ENCODE measurements around the gene ADGRV1. TPM values are rescaled to one million over a fixed set of nuclear protein-coding genes. Genes with fewer than 3 reads are reported as not detected.

Gene ADGRV1
- polyA plus RNA-seq, 1 of the 3 experiments (the other 2 are of a cell fraction): 0.23 TPM

DNA sequence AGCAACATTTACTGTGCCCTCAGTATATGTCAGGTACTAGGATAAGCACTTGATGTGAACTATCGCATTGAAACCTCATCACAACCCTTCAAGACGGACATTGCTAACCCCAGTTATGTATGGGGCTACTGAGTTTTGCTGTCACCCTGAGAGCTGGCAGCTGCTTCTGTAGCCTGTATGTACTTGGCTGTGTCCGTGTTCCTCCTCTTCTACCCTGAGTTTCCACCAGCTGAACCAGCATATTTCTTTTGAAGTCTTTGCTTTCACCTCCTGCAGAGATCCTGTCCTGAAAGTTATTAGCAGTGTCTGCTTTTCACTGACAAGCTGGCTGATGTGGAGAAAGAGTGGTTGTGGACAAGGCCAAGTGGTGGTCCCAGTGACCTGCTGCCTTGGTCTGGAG, 63.3 kb downstream of the ADGRV1 start:
- Histone ChIP-seq H3K4me2 (no peak overlapping the region), H3K36me3 (replicated peaks in 1 of 2; ENCODE audit: control insufficient read depth in 1 of 2, insufficient read depth in 2 of 2, low read length in 1 of 2) (no peaks in the 10 kb centered on the region), H3K9me2 (no peaks in the 10 kb centered on the region), H4K20me1 (ENCODE audit: insufficient read depth) (no peaks in the 10 kb centered on the region), H3F3A (replicated peaks; ENCODE audit: insufficient read depth) (no peaks in the 10 kb centered on the region), H3K9ac (no peak overlapping the region), H3K79me2 (ENCODE audit: insufficient read depth) (no peaks in the 10 kb centered on the region), H2AFZ (ENCODE audit: low read depth) (no peak overlapping the region), H3K27ac (ENCODE audit: low read depth in 2 of 2, low read length in 1 of 2) (no peak overlapping the region), H3K4me1 (ENCODE audit: control insufficient read depth in 1 of 2, insufficient read depth in 2 of 2, low read depth in 1 of 2, low read length in 1 of 2) (no peaks in the 10 kb centered on the region), H3K4me3 (ENCODE audit: low read depth in 2 of 2, low read length in 1 of 2) (no peak overlapping the region), H3K27me3 (ENCODE audit: insufficient read depth) (no peaks in the 10 kb centered on the region), H3K9me3 (no peaks in the 10 kb centered on the region)
- ChIA-PET POLR2A (no interaction called here), CTCF (interaction anchor here (1.0 to 1.2 kb wide), 2 partner anchors 9 to 88 kb away, joined by 3 read pairs; no protein-coding TSS in a partner anchor)
- WGBS (ENCODE audit: low lambda C conversion rate): 69% methylated on average over 3 of the region's 3 CpGs
- no peak for TF ChIP-seq SMC3 (IDR thresholded peaks at IDR 0.05; ENCODE audit: low read depth, low read length)
- no peak for TF ChIP-seq TEAD4 (IDR thresholded peaks at IDR 0.05; ENCODE audit: borderline replicate concordance, insufficient read depth)
- no peak for TF ChIP-seq TCF12 (IDR thresholded peaks at IDR 0.05)
- TF ChIP-seq ELF1 (IDR thresholded peaks at IDR 0.05): no peak
- TF ChIP-seq YY1 (IDR thresholded peaks at IDR 0.05; ENCODE audit: low read depth): no peak
- TF ChIP-seq, protein P1, sequence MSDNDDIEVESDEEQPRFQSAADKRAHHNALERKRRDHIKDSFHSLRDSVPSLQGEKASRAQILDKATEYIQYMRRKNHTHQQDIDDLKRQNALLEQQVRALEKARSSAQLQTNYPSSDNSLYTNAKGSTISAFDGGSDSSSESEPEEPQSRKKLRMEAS (IDR thresholded peaks at IDR 0.05; ENCODE audit: low read depth): no peak
- TF ChIP-seq, protein P2, sequence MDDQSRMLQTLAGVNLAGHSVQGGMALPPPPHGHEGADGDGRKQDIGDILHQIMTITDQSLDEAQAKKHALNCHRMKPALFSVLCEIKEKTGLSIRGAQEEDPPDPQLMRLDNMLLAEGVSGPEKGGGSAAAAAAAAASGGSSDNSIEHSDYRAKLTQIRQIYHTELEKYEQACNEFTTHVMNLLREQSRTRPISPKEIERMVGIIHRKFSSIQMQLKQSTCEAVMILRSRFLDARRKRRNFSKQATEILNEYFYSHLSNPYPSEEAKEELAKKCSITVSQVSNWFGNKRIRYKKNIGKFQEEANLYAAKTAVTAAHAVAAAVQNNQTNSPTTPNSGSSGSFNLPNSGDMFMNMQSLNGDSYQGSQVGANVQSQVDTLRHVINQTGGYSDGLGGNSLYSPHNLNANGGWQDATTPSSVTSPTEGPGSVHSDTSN (IDR thresholded peaks at IDR 0.05): no peak
- TF ChIP-seq RCOR1 (IDR thresholded peaks at IDR 0.05; ENCODE audit: low read length): no peak
- no peak for TF ChIP-seq GATA2 (CRISPR knock-in tag; IDR thresholded peaks at IDR 0.05)
- no peak for TF ChIP-seq NRF1 (IDR thresholded peaks at IDR 0.05; ENCODE audit: low read depth, low read length)
- no peak for TF ChIP-seq RXRA (IDR thresholded peaks at IDR 0.05; ENCODE audit: borderline replicate concordance, low read depth)
- no peak for TF ChIP-seq POLR2AphosphoS5 (IDR thresholded peaks at IDR 0.05; ENCODE audit: low read depth, low read length)
- TF ChIP-seq JUND (IDR thresholded peaks at IDR 0.05): no peak
- no peak for TF ChIP-seq FOXM1 (IDR thresholded peaks at IDR 0.05; ENCODE audit: low read depth)
- no peak for TF ChIP-seq MEF2A (IDR thresholded peaks at IDR 0.05; ENCODE audit: borderline replicate concordance, low read depth)
- no peak for DNase-seq

DNA sequence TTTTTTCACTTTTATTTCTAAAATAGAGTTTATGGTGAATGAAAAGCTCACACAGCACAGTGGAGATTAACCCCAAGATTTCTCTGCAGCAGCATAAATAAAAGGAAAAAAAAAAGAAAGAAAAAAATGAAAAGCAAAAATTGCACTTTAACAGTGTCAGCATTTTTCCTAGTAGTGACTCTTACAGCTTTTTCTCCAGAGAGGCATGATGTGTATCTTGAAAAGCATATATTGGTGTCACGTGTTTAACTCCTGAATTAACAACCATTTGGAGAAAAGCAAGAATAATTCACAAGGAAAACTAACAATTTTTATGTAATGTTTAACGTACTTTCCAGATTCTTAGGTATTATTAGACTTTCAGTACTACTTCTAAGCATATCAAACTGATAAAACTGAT, 67.9 kb downstream of the ADGRV1 start:
- Histone ChIP-seq H3K36me3 (replicated peaks in 1 of 2; ENCODE audit: control insufficient read depth in 1 of 2, insufficient read depth in 2 of 2, low read length in 1 of 2) (no peaks in the 10 kb centered on the region), H3K27ac (ENCODE audit: low read depth in 2 of 2, low read length in 1 of 2) (no peak overlapping the region), H3K4me3 (ENCODE audit: low read depth in 2 of 2, low read length in 1 of 2) (no peak overlapping the region), H3K9me2 (no peaks in the 10 kb centered on the region), H3K4me1 (ENCODE audit: control insufficient read depth in 1 of 2, insufficient read depth in 2 of 2, low read depth in 1 of 2, low read length in 1 of 2) (no peaks in the 10 kb centered on the region), H3K4me2 (no peak overlapping the region), H3K79me2 (ENCODE audit: insufficient read depth) (no peaks in the 10 kb centered on the region), H3K27me3 (ENCODE audit: insufficient read depth) (no peaks in the 10 kb centered on the region), H3F3A (replicated peaks; ENCODE audit: insufficient read depth) (no peaks in the 10 kb centered on the region), H4K20me1 (ENCODE audit: insufficient read depth) (no peaks in the 10 kb centered on the region), H3K9me3 (no peaks in the 10 kb centered on the region), H2AFZ (ENCODE audit: low read depth) (no peak overlapping the region), H3K9ac (no peak overlapping the region)
- no peak for DNase-seq
- ChIA-PET POLR2A (no interaction called here), CTCF (no interaction called here)
- TF ChIP-seq GATA2 (CRISPR knock-in tag; IDR thresholded peaks at IDR 0.05): no peak
- TF ChIP-seq TEAD4 (IDR thresholded peaks at IDR 0.05; ENCODE audit: borderline replicate concordance, insufficient read depth): no peak
- TF ChIP-seq MEF2A (IDR thresholded peaks at IDR 0.05; ENCODE audit: borderline replicate concordance, low read depth): no peak
- no peak for TF ChIP-seq ELF1 (IDR thresholded peaks at IDR 0.05)
- TF ChIP-seq FOXM1 (IDR thresholded peaks at IDR 0.05; ENCODE audit: low read depth): no peak
- TF ChIP-seq FOXJ3 (CRISPR knock-in tag; IDR thresholded peaks at IDR 0.05): no peak
- TF ChIP-seq RFX5 (IDR thresholded peaks at IDR 0.05; ENCODE audit: low read length): no peak
- no peak for TF ChIP-seq EP300 (IDR thresholded peaks at IDR 0.05; ENCODE audit: borderline replicate concordance in 1 of 2, low read depth in 1 of 2, low read length in 1 of 2)
- TF ChIP-seq, protein P2 (IDR thresholded peaks at IDR 0.05): no peak
- WGBS (ENCODE audit: low lambda C conversion rate): 29% methylated on average over 2 of the region's 2 CpGs

Data from SK-N-SH (cell line).